ENCODE measurements around the gene MIOS. TPM values are rescaled to one million over a fixed set of nuclear protein-coding genes. Genes with fewer than 3 reads are reported as not detected.

MIOS gene
- total and polyA plus RNA-seq, 9 of the 15 experiments (the other 6 are each of a cell fraction or from before 2014, with no cell fraction given): 7.8 to 47.8 (median 30.6) TPM

DNA sequence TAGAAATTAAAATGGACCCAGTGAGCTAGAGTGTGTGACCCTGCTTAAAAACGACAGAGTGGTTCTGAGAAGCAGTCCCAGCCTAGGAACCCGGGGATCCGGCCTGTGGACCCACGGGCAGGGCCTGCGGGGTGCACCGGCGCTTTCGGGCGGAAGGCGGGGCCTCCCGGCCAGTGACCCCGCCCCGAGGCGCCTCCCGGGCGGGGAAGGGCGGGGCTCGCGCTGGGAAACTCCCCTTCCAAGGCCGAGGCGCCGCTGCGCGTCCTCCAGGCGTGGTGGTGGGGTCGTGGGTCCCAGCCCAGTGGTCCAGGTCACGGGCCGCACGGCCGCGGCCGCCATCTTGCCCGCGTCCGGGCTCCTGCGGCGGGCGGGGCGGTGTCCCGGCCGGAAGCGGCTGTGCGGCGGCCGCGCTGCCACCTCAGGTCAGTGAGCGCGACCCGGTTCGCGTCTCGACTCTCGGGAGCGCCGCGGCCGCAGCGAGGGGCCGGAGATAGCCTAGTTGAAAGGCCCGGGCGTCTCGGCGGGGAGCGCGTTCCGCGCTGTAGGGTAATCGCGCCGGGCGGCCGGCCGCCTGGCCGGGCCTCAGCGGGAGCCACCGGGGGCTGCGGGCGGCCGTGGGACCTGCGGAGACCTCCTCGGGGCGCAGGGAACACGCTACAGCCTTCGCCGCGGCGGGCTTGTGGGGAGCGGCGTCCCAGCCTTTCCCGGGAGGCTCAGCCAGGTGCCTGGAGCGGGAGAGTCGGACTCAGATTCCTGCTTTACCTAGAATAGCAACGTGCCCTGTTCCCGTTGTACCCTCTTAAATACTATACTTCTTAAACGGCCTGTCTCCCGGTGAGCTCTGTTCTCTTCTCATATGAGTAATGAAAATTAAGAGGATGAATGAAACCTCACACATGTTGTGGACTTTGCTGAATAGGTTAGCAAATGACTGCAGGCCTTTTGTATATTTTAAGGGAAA is at the start of gene MIOS (continued):
- TF ChIP-seq MGA (IDR thresholded peaks at IDR 0.05) (no peak), RAD51 (IDR thresholded peaks at IDR 0.05; ENCODE audit: borderline replicate concordance, low read depth) (no peak), SRSF9 (IDR thresholded peaks at IDR 0.05; ENCODE audit: borderline replicate concordance, low read depth, low read length) (no peak), SRSF1 (IDR thresholded peaks at IDR 0.05; ENCODE audit: low read depth, low read length) (no peak), NCOA2 (IDR thresholded peaks at IDR 0.05; ENCODE audit: partially characterized antibody in 2 of 2) (no peak), ZNF449 (CRISPR knock-in tag; IDR thresholded peaks at IDR 0.05) (no peak), MXI1 (IDR thresholded peaks at IDR 0.05; ENCODE audit: low read depth, low read length) (no peak), HEY1 (CRISPR knock-in tag; IDR thresholded peaks at IDR 0.05; ENCODE audit: borderline replicate concordance) (no peak), KDM1A (IDR thresholded peaks at IDR 0.05) (no peak), SOX6 (IDR thresholded peaks at IDR 0.05) (peak; percentile 65; the same call in 1 of the 2 replicates), PHB (CRISPR knock-in tag; IDR thresholded peaks at IDR 0.05) (no peak), ETV1 (tag; conservative IDR thresholded peaks at IDR 0.05; ENCODE audit: low read depth) (no peak), ZBTB26 (CRISPR knock-in tag; IDR thresholded peaks at IDR 0.05) (no peak)

All from K562 (cell line).